NCI-H774 (cell line): Measurements from ENCODE around the gene KRT20.

Experiments used
- DNase-seq: peaks from one replicate; lab custom pipeline; 2025; lab: John Stamatoyannopoulos, UW

KRT20 gene

DNA sequence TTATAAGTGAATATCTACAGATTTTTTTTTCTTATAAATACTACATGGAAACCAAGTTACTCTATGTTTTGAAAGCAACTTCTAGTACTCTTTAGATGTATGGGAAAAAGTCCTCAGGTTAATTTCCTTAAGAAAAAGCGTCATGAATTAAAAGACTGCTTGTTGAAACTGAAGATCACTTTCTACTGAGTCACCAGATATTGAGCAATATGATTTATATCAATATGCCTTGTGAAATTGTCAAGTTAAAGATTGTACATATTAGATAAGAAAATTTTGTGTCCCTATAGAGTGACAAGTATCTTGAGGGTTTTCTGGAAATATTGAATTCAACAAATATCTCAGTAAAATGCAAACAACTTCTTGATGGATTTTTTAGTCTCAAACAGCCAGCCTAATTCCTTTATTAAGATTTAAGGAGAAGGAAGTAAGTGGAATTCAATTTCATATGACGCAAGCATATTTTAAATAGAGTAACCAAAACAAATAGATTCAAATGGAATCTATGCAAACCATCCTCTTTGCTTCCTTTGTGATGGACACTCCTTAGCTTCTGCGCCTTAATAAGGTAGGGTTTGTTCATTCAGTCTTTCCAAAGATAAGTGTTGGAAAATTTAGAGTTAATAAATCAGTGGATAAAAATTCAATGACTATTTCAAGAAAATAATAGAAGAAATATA is 34.6 kb downstream of the KRT20 start:
- no peak for DNase-seq

DNA sequence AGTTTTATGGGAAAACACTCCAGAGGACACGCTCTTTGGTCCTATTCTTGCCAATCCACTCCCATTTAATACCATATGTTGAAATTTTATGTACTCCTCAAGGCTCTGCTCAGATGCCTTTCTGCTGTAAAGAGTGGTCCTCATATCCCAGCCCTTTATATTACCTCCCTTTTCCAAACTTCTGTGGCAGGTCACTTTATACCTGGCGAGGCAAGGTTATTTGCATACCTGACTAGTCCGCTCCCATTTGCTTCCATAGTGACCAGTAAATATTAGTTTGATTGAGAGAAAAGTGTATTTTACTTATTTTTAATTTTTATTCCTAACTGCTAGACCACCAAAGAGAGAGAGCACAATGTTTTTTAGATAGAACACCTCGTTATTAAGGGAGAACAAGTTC is 35.3 kb downstream of the KRT20 start:
- no peak for DNase-seq

DNA sequence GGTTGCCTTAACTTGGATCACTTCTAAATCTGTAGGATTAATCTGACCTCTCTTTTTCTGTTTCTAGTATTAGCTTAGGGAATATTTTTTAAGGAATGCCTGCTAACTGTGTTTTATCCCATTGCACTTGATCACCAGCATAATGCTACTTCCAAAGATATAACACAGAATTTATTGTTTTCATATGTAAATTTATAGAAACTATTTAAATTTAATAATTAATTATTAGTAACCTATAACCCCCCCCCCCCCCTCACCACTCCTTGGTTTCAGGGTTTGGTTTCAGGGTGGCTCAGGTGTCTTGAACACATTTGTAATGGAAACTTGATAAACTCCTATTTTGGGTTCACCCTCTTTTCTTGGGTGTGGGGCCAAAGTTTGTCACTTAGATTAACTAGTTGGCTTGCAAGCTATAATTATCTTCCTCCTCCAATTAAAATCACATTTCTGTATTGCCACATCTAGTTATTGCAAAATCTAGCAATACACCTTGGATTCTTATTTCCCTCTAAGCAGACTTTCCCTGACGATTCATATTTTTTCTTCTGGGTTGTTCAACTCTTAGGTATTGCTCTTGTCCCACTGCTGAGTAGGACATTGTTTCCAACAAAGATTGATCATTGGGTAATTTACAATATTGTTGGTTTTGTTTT is 36.3 kb downstream of the KRT20 start:
- DNase-seq, result no peak

DNA sequence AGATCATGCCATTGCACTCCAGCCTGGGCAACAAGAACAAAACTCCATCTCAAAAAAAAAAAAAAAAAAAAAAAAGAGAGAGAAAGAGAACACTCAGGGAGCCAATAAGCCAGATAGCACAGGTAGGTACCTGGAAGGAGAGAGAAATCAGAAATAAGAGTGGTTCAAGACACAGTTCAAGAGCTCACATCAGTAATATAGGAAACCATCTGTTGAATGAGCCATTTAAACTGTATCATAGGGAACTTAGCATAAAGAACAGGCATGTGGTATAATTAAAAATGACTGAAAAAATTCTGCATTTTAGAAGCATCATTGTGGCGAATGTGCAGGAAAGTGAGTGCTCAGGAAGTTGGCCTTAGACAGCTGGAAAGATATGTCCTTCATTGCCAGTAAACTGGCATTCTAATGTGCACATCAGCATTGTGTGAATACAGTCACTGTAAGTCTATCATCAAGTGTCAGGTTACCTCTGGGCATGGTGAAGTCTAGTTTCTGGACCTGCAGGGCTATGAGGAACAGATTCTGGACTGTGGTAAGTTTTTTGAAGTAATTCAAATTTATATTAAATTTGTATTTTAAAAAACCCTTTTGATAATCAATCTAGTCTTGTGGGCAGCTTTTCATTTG is 38.4 kb downstream of the KRT20 start:
- no peak for DNase-seq

DNA sequence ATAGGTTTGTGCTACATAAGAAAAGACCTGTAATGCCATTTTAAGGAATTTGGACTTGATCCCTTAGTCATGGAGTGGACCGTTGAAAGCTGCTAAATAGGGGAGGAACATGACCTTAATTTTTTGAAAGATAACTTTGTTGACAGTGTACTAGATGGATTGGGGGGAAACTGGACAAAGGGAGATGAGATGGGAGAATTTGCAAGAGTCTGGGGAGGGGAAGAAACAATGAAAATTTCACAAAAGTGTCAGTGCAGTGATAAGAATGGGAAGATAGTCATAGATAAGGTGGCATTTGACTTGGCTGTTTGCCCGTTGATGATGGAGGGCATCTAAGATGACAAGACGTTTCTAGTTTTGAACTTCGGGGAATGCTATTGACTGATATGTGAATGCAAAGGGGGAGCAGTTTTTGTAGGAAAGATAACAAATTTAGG is 40.4 kb downstream of the KRT20 start:
- DNase-seq, result no peak

DNA sequence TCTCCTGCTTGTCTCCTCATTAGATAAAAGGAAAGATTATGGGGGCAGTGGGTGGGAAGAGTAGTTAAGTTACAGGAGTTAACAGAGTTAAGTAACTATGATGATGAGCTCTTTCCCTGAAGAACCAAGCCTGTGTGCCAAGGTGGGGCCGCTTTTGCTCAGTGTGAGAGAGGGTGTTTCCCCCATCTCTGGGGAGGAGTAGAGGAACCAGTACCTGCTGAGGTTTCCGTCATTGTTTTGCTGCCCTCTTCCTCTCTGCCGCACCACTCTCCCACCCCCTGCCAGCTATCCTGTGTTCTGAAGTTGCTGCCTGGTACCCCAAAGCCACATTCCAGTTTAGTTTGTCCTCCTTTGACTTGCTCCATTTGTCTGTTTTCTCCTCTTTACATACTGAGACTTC is 41.8 kb downstream of the KRT20 start:
- no peak for DNase-seq

DNA sequence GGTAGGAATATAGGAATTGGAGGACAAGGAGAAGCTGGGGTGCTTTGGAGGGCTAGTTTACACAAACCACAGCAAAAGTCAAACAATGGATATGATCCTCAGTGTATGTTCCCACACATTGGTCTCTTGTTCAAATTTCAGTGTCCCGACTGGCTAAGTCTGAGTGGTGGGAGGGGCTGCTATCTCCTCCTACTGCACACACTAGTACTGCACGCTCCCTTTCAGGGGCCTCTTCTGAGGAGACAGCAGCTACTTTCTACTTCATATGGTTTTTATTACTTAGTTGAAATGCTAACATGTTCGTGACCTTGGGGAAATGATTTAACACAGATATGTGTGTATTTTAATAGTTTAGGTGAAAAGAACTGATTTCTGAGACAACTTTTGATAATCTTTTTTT is 43.8 kb downstream of the KRT20 start:
- DNase-seq, result no peak

DNA sequence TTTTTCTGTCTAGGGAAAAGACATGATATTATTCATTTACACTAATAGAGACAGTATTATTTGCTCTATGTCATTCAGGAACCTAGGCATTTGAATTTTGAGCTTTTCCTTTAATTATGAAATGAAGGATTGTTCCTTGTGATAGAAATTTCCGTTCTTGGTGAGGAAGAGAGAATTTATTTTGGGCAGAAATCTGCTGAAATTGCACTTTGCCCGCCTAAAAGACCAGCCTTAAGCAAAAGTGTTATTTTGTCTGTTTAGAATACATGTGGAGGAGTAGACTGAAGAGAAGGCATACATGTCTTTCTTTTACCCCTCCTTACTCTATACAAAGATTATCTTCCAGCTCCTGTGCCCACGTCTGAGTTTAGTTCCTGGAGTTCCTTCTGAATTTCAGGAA is 45.8 kb downstream of the KRT20 start:
- DNase-seq, result no peak

DNA sequence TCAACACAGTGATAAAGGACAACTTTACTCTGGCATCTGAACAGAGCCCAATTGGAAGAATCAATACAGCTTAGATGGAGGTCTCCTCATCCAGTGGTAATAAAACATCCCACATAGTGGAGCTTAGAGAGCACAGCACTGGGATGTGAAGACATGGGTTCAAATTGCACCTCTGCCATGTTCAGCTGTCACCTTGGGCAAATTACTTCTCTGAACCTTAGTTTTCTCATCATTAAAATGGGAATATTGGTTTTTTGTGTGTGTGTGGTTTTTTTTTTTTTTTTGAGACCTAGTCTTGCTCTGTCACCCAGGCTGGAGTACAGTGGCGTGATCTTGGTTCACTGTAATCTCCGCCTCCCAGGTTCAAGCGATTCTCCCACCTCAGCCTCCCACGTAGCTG is 49.0 kb downstream of the KRT20 start:
- no peak for DNase-seq

DNA sequence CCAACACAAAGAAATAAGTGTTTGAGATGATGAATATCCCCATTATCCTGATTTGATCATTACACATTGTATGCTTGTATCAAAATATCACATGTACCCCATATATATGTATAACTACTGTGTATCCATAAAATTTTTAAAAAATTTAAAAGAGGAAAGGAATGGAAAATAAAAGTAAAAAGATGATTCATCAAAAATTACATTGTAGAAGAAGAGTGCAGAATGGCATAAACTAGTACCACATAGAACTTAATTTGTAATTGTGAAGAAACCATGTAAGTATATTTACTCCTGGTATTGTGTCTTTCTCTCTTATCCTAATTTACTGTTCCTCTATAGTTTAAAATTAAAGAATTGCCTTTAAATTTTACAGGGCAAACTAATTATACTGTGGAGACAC is 51.2 kb downstream of the KRT20 start:
- no peak for DNase-seq

DNA sequence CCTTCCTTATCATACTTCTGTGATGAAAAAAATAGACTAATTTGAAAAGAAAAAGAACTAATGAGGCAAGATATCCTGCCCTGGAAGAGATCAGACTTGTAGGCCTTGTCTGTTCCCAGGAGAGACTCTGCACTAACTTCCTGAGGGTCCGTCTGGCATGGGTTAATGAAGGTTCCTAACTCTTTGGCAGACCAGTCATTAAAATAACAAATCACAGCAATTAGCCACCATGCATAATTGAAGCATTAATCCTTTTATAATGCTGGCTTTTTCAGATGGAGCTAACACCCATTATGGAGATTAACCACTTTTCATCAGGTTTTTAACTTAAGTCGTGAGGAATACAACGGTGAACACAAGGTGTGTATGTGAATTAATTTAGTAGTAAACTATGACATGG is 52.2 kb downstream of the KRT20 start:
- no peak for DNase-seq

DNA sequence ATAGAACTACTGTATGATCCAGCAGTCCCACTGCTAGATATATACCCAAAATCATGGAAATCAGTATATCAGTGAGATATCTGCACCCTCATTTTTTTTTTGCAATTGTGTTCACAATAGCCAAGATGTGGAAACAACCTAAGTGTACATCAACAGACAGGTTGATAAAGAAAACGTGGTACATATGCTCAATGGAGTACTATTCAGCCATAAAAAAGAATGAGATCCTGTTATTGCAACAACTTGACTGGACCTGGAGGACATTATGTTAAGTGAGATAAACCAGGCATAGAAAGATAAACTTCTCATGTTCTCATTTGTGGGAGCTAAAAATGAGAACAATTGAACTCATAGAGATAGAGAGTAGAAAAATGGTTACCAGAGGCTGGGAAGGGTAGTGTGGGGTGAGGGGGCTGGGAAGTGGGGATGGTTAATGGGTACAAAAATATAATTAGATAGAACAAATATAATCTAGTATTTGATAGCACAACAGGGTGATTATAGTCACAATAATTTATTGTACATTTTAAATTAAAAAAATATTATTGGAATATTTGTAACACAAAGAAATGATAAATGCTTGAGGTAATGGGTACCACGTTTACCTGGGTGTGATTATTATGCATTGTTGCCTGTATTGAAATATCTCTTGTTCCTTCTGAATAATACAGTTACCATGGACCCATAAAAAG is 54.8 kb downstream of the KRT20 start:
- no peak for DNase-seq

DNA sequence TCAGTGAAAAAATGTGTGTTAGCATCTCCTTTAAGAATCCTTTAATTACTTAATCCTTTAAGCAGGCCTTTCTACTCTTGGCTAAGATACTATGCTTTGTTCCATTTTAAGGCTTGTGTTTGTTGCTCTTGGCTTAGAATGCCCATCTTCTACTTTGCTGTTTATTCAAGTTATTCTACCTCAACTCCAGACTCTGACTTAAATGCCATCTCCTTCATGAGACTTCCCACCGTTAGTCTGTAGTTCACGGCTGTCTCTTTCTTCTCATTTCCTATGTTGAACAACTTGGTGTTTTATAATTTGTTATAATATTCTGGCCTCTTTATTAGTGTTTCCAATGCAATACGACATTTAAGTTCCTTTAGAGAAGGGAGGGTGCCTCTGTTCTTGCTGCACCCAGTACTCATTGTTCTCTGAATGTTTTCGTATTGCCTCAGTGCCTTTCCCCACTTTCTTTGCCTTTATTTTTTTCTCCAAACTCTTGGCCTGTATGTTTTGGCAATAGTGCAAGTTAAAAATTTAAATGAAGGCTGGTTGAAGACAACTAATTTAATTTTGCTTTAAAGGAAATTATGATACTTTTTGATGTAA is 56.5 kb downstream of the KRT20 start:
- no peak for DNase-seq

DNA sequence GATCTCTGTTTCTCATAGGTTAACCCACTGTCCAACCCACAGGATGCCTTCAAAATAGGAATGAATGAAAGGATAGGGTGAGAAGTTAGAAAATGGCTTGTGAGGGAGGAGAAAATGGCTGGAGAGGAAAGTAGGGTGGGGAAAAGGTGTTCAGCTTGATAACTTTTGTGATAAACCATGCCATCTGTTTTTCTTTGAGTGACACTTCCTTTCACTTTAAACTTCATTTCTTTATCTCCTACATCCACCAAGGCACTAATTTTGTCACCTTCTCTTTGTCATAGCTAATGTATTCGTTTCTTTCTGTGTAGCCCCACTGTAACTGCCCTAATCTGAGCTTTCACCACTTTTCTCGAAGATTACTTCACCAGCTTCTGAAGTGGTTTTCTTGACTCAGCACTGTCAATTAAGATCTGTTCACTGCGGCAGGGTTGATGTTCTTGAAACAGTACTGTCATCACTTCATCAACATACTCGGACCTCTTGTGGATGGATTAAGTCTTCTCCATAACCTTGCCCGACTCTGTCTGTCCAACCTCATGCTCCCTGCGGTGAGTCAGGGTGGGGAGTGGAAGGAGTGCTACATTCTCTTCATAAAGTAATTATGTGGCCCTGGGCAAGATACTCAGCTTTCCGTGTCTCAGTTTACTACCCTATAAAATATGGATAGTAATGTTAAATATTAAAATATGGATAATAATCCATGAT is 57.1 kb downstream of the KRT20 start:
- DNase-seq, result no peak
